GM12872 (cell line): ENCODE measurements around the gene ST6GALNAC6.
A peak's percentile ranks its signal among the peaks of the same experiment; 100 is the strongest.

Experiments used
- TF ChIP-seq, protein P1 (sequence below): IDR thresholded peaks from 3 replicates; pipeline ENCODE4 v1.5.1; 2011; ENCODE audit warnings: low read depth, mild to moderate bottlenecking, low read length, moderate library complexity; ENCODE audit not compliant: insufficient read depth

ST6GALNAC6 gene

DNA sequence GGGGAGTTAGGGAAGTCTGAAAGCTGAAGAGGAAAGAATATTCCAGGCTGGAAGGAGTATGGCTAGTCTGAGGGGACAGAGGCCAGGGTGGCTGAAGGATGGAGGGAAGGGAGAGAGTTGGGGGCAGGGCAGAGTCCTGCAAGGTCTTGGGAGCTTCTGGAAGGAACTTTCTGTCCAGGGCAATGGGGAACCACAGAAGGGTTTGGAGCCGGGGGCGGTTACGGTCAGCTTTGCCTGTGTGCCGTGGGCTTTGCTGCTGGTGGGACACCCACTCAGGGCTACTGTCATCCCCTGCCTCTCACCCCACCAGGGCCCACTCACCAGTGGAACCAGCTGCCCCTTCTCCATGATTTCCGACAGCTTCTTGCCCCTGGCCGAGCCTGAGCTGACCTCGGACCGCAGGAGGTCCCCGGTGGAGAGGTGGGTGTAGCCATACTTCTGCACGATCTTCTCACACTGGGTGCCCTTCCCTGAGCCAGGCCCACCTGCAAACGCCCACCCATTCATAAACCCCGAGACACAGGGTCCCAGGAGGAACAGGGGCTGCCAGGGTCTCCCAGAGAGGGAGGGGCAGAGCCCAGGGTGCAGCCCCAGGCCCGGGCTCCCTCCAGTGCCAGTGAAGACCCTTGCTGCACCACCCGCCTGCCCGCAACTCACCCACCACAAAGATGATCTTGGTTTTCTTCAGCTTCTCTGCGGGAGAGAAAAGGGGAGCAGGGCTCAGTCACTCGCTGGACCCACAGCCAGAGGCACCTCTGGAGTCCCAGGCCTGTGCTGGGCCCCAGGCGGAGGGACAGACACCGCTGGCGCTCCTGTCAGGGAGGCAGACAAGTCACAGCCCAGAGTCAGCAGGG lies 26.8 kb downstream of the ST6GALNAC6 start:
- TF ChIP-seq, protein P1, sequence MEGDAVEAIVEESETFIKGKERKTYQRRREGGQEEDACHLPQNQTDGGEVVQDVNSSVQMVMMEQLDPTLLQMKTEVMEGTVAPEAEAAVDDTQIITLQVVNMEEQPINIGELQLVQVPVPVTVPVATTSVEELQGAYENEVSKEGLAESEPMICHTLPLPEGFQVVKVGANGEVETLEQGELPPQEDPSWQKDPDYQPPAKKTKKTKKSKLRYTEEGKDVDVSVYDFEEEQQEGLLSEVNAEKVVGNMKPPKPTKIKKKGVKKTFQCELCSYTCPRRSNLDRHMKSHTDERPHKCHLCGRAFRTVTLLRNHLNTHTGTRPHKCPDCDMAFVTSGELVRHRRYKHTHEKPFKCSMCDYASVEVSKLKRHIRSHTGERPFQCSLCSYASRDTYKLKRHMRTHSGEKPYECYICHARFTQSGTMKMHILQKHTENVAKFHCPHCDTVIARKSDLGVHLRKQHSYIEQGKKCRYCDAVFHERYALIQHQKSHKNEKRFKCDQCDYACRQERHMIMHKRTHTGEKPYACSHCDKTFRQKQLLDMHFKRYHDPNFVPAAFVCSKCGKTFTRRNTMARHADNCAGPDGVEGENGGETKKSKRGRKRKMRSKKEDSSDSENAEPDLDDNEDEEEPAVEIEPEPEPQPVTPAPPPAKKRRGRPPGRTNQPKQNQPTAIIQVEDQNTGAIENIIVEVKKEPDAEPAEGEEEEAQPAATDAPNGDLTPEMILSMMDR: no peak

DNA sequence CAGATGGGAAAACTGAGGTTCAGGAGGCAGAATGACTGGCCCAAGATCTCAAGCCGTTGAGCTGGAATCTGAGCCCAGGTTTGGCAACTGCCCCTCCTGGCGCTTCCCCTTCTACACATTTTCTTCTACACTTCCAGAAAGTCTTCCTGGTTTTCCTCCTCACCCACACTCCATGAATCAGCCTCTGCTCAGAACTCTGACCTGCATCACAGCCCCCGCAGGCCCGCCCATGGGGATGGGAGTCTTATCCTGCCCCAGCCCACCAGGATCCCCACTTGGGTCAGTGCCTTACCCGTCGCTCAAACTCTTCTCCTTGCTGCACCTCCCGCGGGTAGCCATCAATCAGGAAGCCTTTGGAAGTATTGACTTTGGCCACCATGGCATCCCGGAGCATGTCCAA lies 27.9 kb downstream of the ST6GALNAC6 start:
- TF ChIP-seq, protein P1: no peak

DNA sequence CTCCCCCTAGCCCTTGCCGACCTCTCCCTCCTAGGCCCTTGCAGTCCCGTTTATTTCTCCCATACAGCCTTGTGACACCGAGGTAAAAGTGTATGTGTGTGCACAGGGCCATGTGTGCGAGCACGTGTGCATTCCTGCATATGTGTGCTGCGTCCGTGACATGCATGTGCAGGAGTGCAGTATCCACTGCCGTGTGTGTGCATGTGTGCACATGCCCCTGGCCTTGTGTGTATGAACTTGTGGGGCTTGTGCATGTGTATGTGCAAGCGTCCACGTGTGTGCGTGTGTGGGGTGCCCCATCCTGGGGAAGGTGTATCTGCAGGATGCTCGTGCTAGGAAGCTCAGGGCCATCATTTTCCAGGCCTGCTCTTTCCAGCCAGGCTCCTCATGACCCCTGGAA lies 28.5 kb downstream of the ST6GALNAC6 start:
- TF ChIP-seq, protein P1: no peak

DNA sequence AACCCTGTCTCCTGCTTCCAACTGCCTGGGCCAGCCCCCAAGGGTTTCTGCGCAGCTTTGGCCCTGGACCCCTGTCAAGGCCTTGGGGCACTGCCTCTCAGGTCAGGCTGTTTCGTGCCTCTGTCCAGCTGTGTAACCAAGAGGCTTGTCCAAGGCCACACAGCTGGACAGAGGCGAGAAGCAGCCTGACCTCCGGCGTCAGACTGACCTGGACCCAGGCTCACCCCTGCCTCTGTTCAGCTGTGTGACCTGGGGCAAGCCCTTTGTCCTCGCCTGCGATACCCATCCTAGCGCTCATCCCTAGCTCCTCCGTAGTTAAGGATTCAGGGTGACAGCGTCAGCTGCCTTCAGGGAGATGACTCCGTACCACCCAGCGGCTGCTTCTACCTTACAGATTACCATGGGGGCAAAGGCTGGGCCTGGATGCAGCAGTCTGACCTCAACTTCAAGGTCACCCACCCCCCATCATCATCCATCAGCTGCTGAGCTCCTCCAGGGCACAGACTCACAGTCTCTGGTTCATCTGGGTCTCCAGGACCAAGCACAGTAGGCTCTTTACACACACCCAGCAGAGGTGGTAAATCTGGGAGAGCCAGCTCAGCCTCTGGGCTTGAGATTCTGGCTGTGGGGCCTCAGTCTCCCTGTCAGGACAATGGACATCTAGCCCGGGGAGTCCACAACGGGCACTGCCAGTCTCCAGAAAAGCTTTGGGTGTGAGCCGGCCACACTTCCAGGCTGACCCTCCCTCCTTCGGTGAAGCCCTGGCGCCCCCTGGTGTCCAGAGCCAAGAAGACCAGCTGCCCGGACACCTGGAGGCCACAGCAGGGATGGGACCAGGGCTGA lies 29.9 kb downstream of the ST6GALNAC6 start:
- TF ChIP-seq, protein P1: peak; percentile 92

DNA sequence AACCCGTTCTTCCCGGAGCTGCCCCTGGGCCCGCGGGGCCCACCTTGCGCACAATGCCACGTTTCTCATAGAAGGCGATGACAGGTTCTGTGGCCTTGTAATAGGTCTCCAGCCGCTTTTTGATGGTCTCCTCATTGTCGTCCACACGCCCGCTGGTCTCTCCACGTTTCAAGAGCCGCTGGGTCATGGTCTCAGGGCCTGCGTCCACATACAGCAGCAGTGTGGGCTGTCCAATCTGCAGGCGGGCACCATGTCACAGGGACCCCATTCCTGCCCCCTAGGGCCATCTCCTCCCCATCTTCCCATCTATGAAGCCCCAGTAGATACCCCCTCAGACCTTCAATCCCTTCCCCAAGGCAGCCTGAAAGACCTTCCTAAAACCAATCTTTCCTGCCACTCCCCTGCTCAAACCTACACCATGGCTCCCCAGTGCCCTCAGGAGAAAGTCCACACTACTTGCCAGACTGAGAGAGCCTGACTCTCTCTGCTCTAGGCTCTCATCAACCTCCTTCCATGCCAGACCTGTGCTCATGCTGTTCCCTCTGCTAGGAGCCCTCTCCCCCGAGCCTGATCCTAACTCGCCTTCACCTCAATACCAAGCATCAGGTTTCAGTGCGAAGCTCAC lies 31.0 kb downstream of the ST6GALNAC6 start:
- TF ChIP-seq, protein P1: no peak

DNA sequence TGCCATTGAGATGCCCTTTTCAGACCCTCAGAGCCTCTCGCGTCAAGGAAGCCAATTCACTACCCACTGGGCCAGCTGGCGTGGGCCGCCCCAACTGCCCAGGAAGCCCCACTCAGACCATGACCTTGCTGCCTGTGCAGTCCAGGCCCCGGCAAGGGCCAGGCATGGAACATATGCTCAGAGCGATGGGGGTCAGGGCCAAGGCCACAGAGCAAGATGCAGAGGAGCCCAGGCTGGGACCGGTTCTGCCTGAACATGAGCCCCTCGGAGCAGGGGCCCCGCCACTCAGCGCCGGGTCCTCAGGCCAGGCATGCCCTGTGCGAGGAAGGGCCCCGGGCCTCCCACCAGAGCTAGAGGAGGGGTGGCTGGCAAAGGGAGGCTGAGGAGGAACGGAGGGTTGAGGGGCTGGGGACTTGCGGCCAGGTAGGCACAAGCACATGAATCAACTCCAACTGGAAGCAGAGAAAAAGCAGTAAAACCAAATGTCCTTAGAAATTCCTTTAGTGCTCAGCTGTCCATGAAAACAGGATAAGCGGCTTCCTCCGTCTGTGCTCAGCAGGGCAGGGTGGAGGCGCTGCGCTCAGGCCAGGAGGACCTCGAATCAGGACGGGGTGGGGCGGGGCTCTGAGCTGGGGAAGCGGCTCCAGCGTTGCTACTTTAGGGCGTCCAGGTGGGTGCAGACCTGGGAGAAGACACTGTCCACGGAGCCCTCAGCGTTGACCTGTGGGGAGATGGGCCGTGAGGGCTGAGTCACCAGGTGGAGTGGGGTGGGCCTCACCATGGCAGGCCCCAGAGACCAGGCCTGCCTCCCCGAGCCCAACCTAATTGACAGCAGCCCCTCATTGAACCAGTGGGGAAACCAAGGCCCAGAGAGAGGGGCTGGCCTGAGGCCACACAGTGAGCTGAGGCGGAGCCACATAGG lies 31.8 kb downstream of the ST6GALNAC6 start:
- TF ChIP-seq, protein P1: no peak
